Measurements from ENCODE around the gene DCANP1. TPM values are rescaled to one million over a fixed set of nuclear protein-coding genes. Genes with fewer than 3 reads are reported as not detected.

Gene DCANP1
- total and polyA plus RNA-seq, 2 of the 13 experiments (the other 11 are each of a cell fraction or from before 2014, with no cell fraction given), result not detected

GRCh38 chr5:135440916-135441315, 6.2 kb downstream of the DCANP1 start:
- in situ Hi-C loops (cut with HindIII; ENCODE audit: extremely low pct_ligation_motif_present, low pct_unique_long_range_greater_than_20kb), result no loop called here
- H3K9me3 ChIP-seq (ENCODE audit: low read length), result no peaks in the 10 kb centered on the region
- H3K9ac ChIP-seq (ENCODE audit: insufficient read depth, low read depth, low read length), result no peak overlapping the region
- no TSS peak for BruUV-seq (replicated peaks)
- no peak for TF ChIP-seq ZMAT5 (CRISPR knock-in tag; IDR thresholded peaks at IDR 0.05; ENCODE audit: borderline replicate concordance, low read depth)
- no peak for TF ChIP-seq ZNF335 (CRISPR knock-in tag; IDR thresholded peaks at IDR 0.05)
- no peak for TF ChIP-seq MEIS1 (CRISPR knock-in tag; IDR thresholded peaks at IDR 0.05; ENCODE audit: borderline replicate concordance)
- no peak for TF ChIP-seq EEA1 (CRISPR knock-in tag; IDR thresholded peaks at IDR 0.05; ENCODE audit: borderline replicate concordance)
- TF ChIP-seq ZNF382 (CRISPR knock-in tag; IDR thresholded peaks at IDR 0.05; ENCODE audit: borderline replicate concordance), result no peak
- TF ChIP-seq TFE3 (CRISPR knock-in tag; IDR thresholded peaks at IDR 0.05), result no peak
- TF ChIP-seq SCMH1 (CRISPR knock-in tag; IDR thresholded peaks at IDR 0.05; ENCODE audit: borderline replicate concordance), result no peak
- no peak for TF ChIP-seq ATM (IDR thresholded peaks at IDR 0.05; ENCODE audit: borderline replicate concordance)
- TF ChIP-seq KDM5A (IDR thresholded peaks at IDR 0.05; ENCODE audit: borderline replicate concordance, low read length), result no peak
- no peak for TF ChIP-seq ZNF598 (CRISPR knock-in tag; IDR thresholded peaks at IDR 0.05; ENCODE audit: borderline replicate concordance)
- FAIRE-seq (no peak), DNase-seq (ENCODE audit: low spot score) (no peak), ATAC-seq (no peak)
- intact Hi-C loops (cut with micrococcal nuclease; ENCODE audit: unreplicated experiment), result no loop called here
- no peak overlapping the region for H3K27ac ChIP-seq (ENCODE audit: extremely low read length, insufficient read depth, low read length)
- no peaks in the 10 kb centered on the region for H3K79me2 ChIP-seq (ENCODE audit: insufficient read depth, low read length)
- no peak overlapping the region for H3K4me2 ChIP-seq (ENCODE audit: low read depth, low read length)
- peaks cover 3 to 59% of the 10 kb centered on the region in 2 experiments; a peak in 4 of 5 replicates for H3K27me3 ChIP-seq (ENCODE audit: control insufficient read depth in 1 of 2, insufficient read depth in 2 of 2, low read length in 2 of 2)
- WGBS (ENCODE audit: low lambda C conversion rate), result 18% methylated on average over 6 of the region's 6 CpGs
- H4K20me1 ChIP-seq (ENCODE audit: insufficient read depth, low read length), result no peaks in the 10 kb centered on the region
- ChIA-PET POLR2A (no interaction called here), CTCF (ENCODE audit: low intra/inter-chr PET ratio, low total read pairs) (no interaction called here)
- no peak overlapping the region for H3K4me3 ChIP-seq (replicated peaks in 1 of 3; ENCODE audit: insufficient read depth in 1 of 3, low read depth in 2 of 3, low read length in 3 of 3)
- H3K36me3 ChIP-seq (replicated peaks in 1 of 2; ENCODE audit: control insufficient read depth in 1 of 2, insufficient read depth in 2 of 2, low read length in 2 of 2), result no peaks in the 10 kb centered on the region
- no peak overlapping the region for H2AFZ ChIP-seq (ENCODE audit: low read length)
- peaks cover 24% of the 10 kb centered on the region for H3K4me1 ChIP-seq (ENCODE audit: insufficient read depth, low read length)

Data from HepG2 (cell line).